ENCODE results near the gene COQ9. TPM values are rescaled to one million over a fixed set of nuclear protein-coding genes. Genes with fewer than 3 reads are reported as not detected.

The COQ9 gene
- polyA plus RNA-seq, 3 donors from 2014 or later, result 14.6 to 30.3 (median 24.6) TPM

GRCh38 chr16:57413301-57413730 lies 34.0 kb upstream of the COQ9 start:
- Mint-ChIP-seq H3K36me3 (peaks cover 0 to 3% (median 0%) of the 10 kb centered on the region in 3 donors), H3K27ac (peak overlapping the region in 2 of 6 donors; percentile 6 to 69), H3K4me1 (peaks cover 19 to 21% of the 10 kb centered on the region in 2 donors), H3K27me3 (ENCODE audit: low read depth in 3 of 3) (peaks cover 5 to 12% (median 11%) of the 10 kb centered on the region in 3 donors), H3K4me3 (no peak overlapping the region), H3K9me3 (peaks cover 0 to 2% (median 0%) of the 10 kb centered on the region in 6 donors)
- DNase-seq, result no peak

GRCh38 chr16:57413733-57414132 lies 33.5 kb upstream of the COQ9 start:
- no peak overlapping the region for H3K4me3 Mint-ChIP-seq
- H3K36me3 Mint-ChIP-seq, result peaks cover 0 to 3% (median 0%) of the 10 kb centered on the region in 3 donors
- H3K4me1 Mint-ChIP-seq, result peaks cover 23 to 25% of the 10 kb centered on the region in 2 donors
- peaks cover 0 to 2% (median 0%) of the 10 kb centered on the region in 6 donors for H3K9me3 Mint-ChIP-seq
- peaks cover 8 to 12% (median 11%) of the 10 kb centered on the region in 3 donors for H3K27me3 Mint-ChIP-seq (ENCODE audit: low read depth in 3 of 3)
- peak overlapping the region in 2 of 6 donors; percentile 6 to 69 for H3K27ac Mint-ChIP-seq
- no peak for DNase-seq

GRCh38 chr16:57416084-57416483 lies 31.2 kb upstream of the COQ9 start:
- no peaks in the 10 kb centered on the region for H3K9me3 Mint-ChIP-seq
- H3K4me3 Mint-ChIP-seq, result peak overlapping the region in 1 of 5 donors; percentile 12
- peak overlapping the region; percentile 58 to 96 (median 90) for H3K27ac Mint-ChIP-seq
- H3K36me3 Mint-ChIP-seq, result no peaks in the 10 kb centered on the region
- H3K27me3 Mint-ChIP-seq (ENCODE audit: low read depth in 3 of 3), result peaks cover 10 to 14% (median 10%) of the 10 kb centered on the region in 3 donors
- H3K4me1 Mint-ChIP-seq, result peaks cover 30 to 34% of the 10 kb centered on the region in 2 donors
- DNase-seq, result no peak

- Mint-ChIP-seq H3K9me3 (no peaks in the 10 kb centered on the region), H3K27me3 (ENCODE audit: low read depth in 3 of 3) (peaks cover 10 to 14% (median 10%) of the 10 kb centered on the region in 3 donors), H3K4me1 (peaks cover 30 to 34% of the 10 kb centered on the region in 2 donors), H3K36me3 (no peaks in the 10 kb centered on the region), H3K4me3 (peak overlapping the region in 1 of 5 donors; percentile 73), H3K27ac (no peak overlapping the region)
- no peak for DNase-seq
Observed at GRCh38 chr16:57419506-57419905, 27.8 kb upstream of the COQ9 start.

GRCh38 chr16:57422026-57422944 lies 25.0 kb upstream of the COQ9 start:
- no peak for DNase-seq
- H3K27me3 Mint-ChIP-seq (ENCODE audit: low read depth in 3 of 3), result peaks cover under 1 to 5% (median 5%) of the 10 kb centered on the region in 3 donors
- H3K4me1 Mint-ChIP-seq, result peaks cover 20% of the 10 kb centered on the region in 2 donors
- H3K27ac Mint-ChIP-seq, result peak overlapping the region in 1 of 6 donors; percentile 62
- H3K4me3 Mint-ChIP-seq, result no peak overlapping the region
- no peaks in the 10 kb centered on the region for H3K9me3 Mint-ChIP-seq
- peaks cover 1 to 4% (median 3%) of the 10 kb centered on the region in 3 donors for H3K36me3 Mint-ChIP-seq

- H3K4me1 Mint-ChIP-seq, result peaks cover 11 to 13% of the 10 kb centered on the region in 2 donors
- H3K36me3 Mint-ChIP-seq, result peaks cover 8 to 11% (median 11%) of the 10 kb centered on the region in 3 donors
- no peak overlapping the region for H3K27ac Mint-ChIP-seq
- no peak overlapping the region for H3K4me3 Mint-ChIP-seq
- H3K27me3 Mint-ChIP-seq (ENCODE audit: low read depth in 3 of 3), result peaks cover 0 to 5% (median 5%) of the 10 kb centered on the region in 3 donors
- no peaks in the 10 kb centered on the region for H3K9me3 Mint-ChIP-seq
- no peak for DNase-seq
Observed at GRCh38 chr16:57423152-57423551, 24.1 kb upstream of the COQ9 start.

- no peak overlapping the region for H3K4me3 Mint-ChIP-seq
- DNase-seq, result no peak
- H3K4me1 Mint-ChIP-seq, result peaks cover 0 to 2% of the 10 kb centered on the region in 2 donors
- no peak overlapping the region for H3K27ac Mint-ChIP-seq
- no peaks in the 10 kb centered on the region for H3K9me3 Mint-ChIP-seq
- H3K27me3 Mint-ChIP-seq (ENCODE audit: low read depth in 3 of 3), result peaks cover 0 to 5% (median 2%) of the 10 kb centered on the region in 3 donors
- H3K36me3 Mint-ChIP-seq, result peaks cover 15 to 21% (median 16%) of the 10 kb centered on the region in 3 donors
Observed at GRCh38 chr16:57424583-57424982, 22.7 kb upstream of the COQ9 start.

GRCh38 chr16:57426356-57426755 lies 20.9 kb upstream of the COQ9 start:
- H3K4me3 Mint-ChIP-seq, result no peak overlapping the region
- no peak for DNase-seq
- H3K27ac Mint-ChIP-seq, result no peak overlapping the region

GRCh38 chr16:57427307-57427706 lies 20.0 kb upstream of the COQ9 start:
- Mint-ChIP-seq H3K27me3 (ENCODE audit: low read depth in 3 of 3) (peaks cover 0 to 3% (median 2%) of the 10 kb centered on the region in 3 donors), H3K27ac (no peak overlapping the region), H3K36me3 (peaks cover 29 to 44% (median 29%) of the 10 kb centered on the region in 3 donors), H3K9me3 (no peaks in the 10 kb centered on the region), H3K4me3 (no peak overlapping the region), H3K4me1 (no peaks in the 10 kb centered on the region)
- DNase-seq, result no peak

More at GRCh38 chr16:57426356-57426755, 20.9 kb upstream of the COQ9 start:
- Mint-ChIP-seq H3K9me3 (no peaks in the 10 kb centered on the region), H3K27me3 (ENCODE audit: low read depth in 3 of 3) (peaks cover 0 to 3% (median 2%) of the 10 kb centered on the region in 3 donors), H3K4me1 (no peaks in the 10 kb centered on the region), H3K36me3 (peaks cover 25 to 38% (median 25%) of the 10 kb centered on the region in 3 donors)

- no peaks in the 10 kb centered on the region for H3K4me1 Mint-ChIP-seq
- no peak overlapping the region for H3K4me3 Mint-ChIP-seq
- peaks cover 29 to 49% (median 29%) of the 10 kb centered on the region in 3 donors for H3K36me3 Mint-ChIP-seq
- peaks cover 0 to 3% (median 2%) of the 10 kb centered on the region in 3 donors for H3K27me3 Mint-ChIP-seq (ENCODE audit: low read depth in 3 of 3)
- H3K27ac Mint-ChIP-seq, result no peak overlapping the region
- no peaks in the 10 kb centered on the region for H3K9me3 Mint-ChIP-seq
- no peak for DNase-seq
Observed at GRCh38 chr16:57427824-57428223, 19.5 kb upstream of the COQ9 start.

- DNase-seq, result no peak
- Mint-ChIP-seq H3K27me3 (ENCODE audit: low read depth in 3 of 3) (peaks cover 0 to 3% (median 2%) of the 10 kb centered on the region in 3 donors), H3K36me3 (peaks cover 34 to 76% (median 40%) of the 10 kb centered on the region in 3 donors), H3K27ac (no peak overlapping the region), H3K4me3 (no peak overlapping the region), H3K9me3 (no peaks in the 10 kb centered on the region), H3K4me1 (no peaks in the 10 kb centered on the region)
Observed at GRCh38 chr16:57430955-57431354, 16.3 kb upstream of the COQ9 start.

GRCh38 chr16:57432505-57432904 lies 14.8 kb upstream of the COQ9 start:
- no peak overlapping the region for H3K27ac Mint-ChIP-seq
- H3K4me1 Mint-ChIP-seq, result no peaks in the 10 kb centered on the region
- H3K4me3 Mint-ChIP-seq, result no peak overlapping the region

GRCh38 chr16:57432989-57433388 lies 14.3 kb upstream of the COQ9 start:
- Mint-ChIP-seq H3K4me1 (no peaks in the 10 kb centered on the region), H3K27ac (no peak overlapping the region), H3K9me3 (no peaks in the 10 kb centered on the region), H3K36me3 (peaks cover 24 to 72% (median 35%) of the 10 kb centered on the region in 3 donors), H3K27me3 (ENCODE audit: low read depth in 3 of 3) (peaks cover 0 to 3% (median 2%) of the 10 kb centered on the region in 3 donors), H3K4me3 (no peak overlapping the region)
- no peak for DNase-seq

More at GRCh38 chr16:57432505-57432904, 14.8 kb upstream of the COQ9 start:
- DNase-seq, result no peak
- Mint-ChIP-seq H3K27me3 (ENCODE audit: low read depth in 3 of 3) (peaks cover 0 to 3% (median 2%) of the 10 kb centered on the region in 3 donors), H3K9me3 (no peaks in the 10 kb centered on the region), H3K36me3 (peaks cover 29 to 74% (median 36%) of the 10 kb centered on the region in 3 donors)

GRCh38 chr16:57434003-57434402 lies 13.3 kb upstream of the COQ9 start:
- Mint-ChIP-seq H3K4me3 (no peak overlapping the region), H3K27me3 (ENCODE audit: low read depth in 3 of 3) (peaks cover 2 to 3% (median 2%) of the 10 kb centered on the region in 3 donors), H3K36me3 (peaks cover 30 to 73% (median 37%) of the 10 kb centered on the region in 3 donors), H3K9me3 (peaks cover 0 to 3% (median 0%) of the 10 kb centered on the region in 6 donors), H3K4me1 (no peaks in the 10 kb centered on the region), H3K27ac (no peak overlapping the region)
- DNase-seq, result no peak

All from immature natural killer cell (primary cell).